Ishikawa (cell line): ENCODE data around the gene PDE11A.

Experiments
- CEBPB ChIP-seq: IDR thresholded peaks from 2 replicates; pipeline ENCODE4 v1.6.1; 2012
- CREB1 ChIP-seq: IDR thresholded peaks from 2 replicates; pipeline ENCODE4 v1.6.1; 2012; ENCODE audit warnings: low read depth
- EGR1 ChIP-seq: IDR thresholded peaks from 2 replicates; pipeline ENCODE4 v1.6.1; 2012
- EP300 ChIP-seq: IDR thresholded peaks from 2 replicates; pipeline ENCODE4 v1.6.1; 2012; ENCODE audit warnings: borderline replicate concordance
- FOXM1 ChIP-seq: IDR thresholded peaks from 2 replicates; pipeline ENCODE4 v1.6.1; 2012; ENCODE audit warnings: low read depth, borderline replicate concordance
- MAX ChIP-seq: IDR thresholded peaks from 2 replicates; pipeline ENCODE4 v1.6.1; 2012
- NFIC ChIP-seq: IDR thresholded peaks from 2 replicates; pipeline ENCODE4 v1.6.1; 2012
- RAD21 ChIP-seq: IDR thresholded peaks from 2 replicates; pipeline ENCODE4 v1.6.1; 2012; ENCODE audit warnings: low read depth
- REST ChIP-seq: IDR thresholded peaks from 2 replicates; pipeline ENCODE4 v1.6.1; 2012; ENCODE audit warnings: low read depth, mild to moderate bottlenecking
- TAF1 ChIP-seq: IDR thresholded peaks from 2 replicates; pipeline ENCODE4 v1.6.1; 2012; ENCODE audit warnings: low read depth, mild to moderate bottlenecking
- TCF12 ChIP-seq: IDR thresholded peaks from 2 replicates; pipeline ENCODE4 v1.6.1; 2012; ENCODE audit warnings: low read depth
- TEAD4 ChIP-seq: IDR thresholded peaks from 2 replicates; pipeline ENCODE4 v1.6.1; 2012
- USF1 ChIP-seq: IDR thresholded peaks from 2 replicates; pipeline ENCODE4 v1.6.1; 2012
- YY1 ChIP-seq: IDR thresholded peaks from 2 replicates; pipeline ENCODE4 v1.6.1; 2012; ENCODE audit warnings: low read depth
- ZBTB7A ChIP-seq: IDR thresholded peaks from 2 replicates; pipeline ENCODE4 v1.6.1; 2012; ENCODE audit warnings: low read depth

Gene PDE11A

GRCh38 chr2:177816766-177817165 lies 255.8 kb downstream of the PDE11A start:
- no peak for TF ChIP-seq CREB1
- no peak for TF ChIP-seq TCF12
- TF ChIP-seq TAF1 = no peak
- no peak for TF ChIP-seq MAX
- TF ChIP-seq CEBPB = no peak
- no peak for TF ChIP-seq NFIC
- no peak for TF ChIP-seq USF1
- TF ChIP-seq ZBTB7A = no peak
- no peak for TF ChIP-seq REST
- TF ChIP-seq FOXM1 = no peak
- TF ChIP-seq EP300 = no peak

- TF ChIP-seq CEBPB (no peak), TEAD4 (no peak), EP300 (no peak), USF1 (no peak), RAD21 (no peak), NFIC (no peak), ZBTB7A (no peak), YY1 (no peak), CREB1 (no peak), EGR1 (no peak), FOXM1 (no peak), TAF1 (no peak)
Observed at GRCh38 chr2:177812713-177813396, 259.7 kb downstream of the PDE11A start.

GRCh38 chr2:177810906-177811305 lies 261.7 kb downstream of the PDE11A start:
- TF ChIP-seq EGR1 (no peak), REST (no peak), ZBTB7A (no peak), MAX (no peak), CREB1 (no peak), TCF12 (no peak), TEAD4 (no peak)

GRCh38 chr2:177808984-177809809 lies 263.4 kb downstream of the PDE11A start:
- TF ChIP-seq TEAD4 (no peak), USF1 (no peak), NFIC (no peak)

- TF ChIP-seq USF1 (no peak), NFIC (no peak), TEAD4 (no peak), REST (no peak), RAD21 (no peak), CEBPB (no peak)
Observed at GRCh38 chr2:177806025-177806424, 266.6 kb downstream of the PDE11A start.
